A673 (cell line): ENCODE data around the gene SCAMP4.

ENCODE experiments used
- EZH2 ChIP-seq: fragments of 200-600 bp; sonication (generic); IDR thresholded peaks from 2 replicates; pipeline ENCODE4 v1.6.1; 2017; ENCODE audit warnings: borderline replicate concordance, low read depth, mild to moderate bottlenecking, mixed read lengths, antibody characterized with exemption, low read length; ENCODE audit not compliant: poor library complexity, severe bottlenecking
- TF ChIP-seq, protein P1 (sequence below): fragments of 300-800, 200-600 bp; sonication (generic); conservative IDR thresholded peaks from 2 replicates; pipeline ENCODE4 v1.5.1; 2017; ENCODE audit warnings: low read depth, mild to moderate bottlenecking, antibody characterized with exemption, low read length, moderate library complexity, mixed read lengths

DNA sequence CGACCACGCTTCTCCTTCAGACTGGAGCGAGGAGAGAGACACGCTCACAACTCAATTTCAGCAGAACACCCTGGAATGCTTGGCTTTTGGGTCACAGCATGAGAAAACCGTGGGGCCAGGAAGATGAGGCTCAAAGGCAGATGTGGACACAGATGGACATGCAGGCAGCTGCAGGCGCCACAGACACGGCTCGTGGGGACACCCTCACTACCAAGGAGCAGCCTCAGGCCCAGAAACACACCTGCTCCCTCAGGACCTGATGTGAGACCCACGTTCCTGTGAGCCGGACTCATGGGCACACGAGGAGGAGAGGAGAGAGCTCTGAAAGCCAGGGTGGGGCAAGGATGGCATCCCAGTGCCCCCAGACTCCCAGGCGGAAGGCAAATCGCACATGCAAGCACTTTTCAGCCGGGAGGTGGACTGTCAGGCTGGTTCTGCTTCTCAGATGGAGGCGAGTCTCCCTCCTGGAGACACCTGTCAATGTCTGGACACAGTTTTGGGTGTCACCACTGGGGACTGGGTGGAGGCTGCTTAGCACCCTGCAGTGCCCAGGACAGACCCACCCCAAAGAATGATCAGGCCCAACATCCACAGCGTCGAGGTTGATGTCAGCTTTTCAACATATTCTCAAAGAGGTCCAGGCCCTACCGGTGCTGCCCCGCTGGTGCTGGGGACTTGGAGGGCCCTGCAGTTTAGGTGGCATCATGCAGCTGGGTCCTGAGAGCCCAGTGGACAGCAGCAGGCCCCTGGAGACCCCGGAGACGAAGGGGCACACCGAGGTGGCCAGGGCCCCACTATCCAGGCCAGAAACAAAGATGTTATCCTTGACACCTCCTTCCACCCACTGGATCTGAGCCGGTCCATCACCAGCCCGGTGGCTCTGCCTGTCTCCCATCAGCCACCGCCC lies 22.2 kb upstream of the SCAMP4 start:
- TF ChIP-seq, protein P1, sequence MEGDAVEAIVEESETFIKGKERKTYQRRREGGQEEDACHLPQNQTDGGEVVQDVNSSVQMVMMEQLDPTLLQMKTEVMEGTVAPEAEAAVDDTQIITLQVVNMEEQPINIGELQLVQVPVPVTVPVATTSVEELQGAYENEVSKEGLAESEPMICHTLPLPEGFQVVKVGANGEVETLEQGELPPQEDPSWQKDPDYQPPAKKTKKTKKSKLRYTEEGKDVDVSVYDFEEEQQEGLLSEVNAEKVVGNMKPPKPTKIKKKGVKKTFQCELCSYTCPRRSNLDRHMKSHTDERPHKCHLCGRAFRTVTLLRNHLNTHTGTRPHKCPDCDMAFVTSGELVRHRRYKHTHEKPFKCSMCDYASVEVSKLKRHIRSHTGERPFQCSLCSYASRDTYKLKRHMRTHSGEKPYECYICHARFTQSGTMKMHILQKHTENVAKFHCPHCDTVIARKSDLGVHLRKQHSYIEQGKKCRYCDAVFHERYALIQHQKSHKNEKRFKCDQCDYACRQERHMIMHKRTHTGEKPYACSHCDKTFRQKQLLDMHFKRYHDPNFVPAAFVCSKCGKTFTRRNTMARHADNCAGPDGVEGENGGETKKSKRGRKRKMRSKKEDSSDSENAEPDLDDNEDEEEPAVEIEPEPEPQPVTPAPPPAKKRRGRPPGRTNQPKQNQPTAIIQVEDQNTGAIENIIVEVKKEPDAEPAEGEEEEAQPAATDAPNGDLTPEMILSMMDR = no peak
- TF ChIP-seq EZH2 = no peak
